ENCODE results near the gene SH2D3C.

DNA sequence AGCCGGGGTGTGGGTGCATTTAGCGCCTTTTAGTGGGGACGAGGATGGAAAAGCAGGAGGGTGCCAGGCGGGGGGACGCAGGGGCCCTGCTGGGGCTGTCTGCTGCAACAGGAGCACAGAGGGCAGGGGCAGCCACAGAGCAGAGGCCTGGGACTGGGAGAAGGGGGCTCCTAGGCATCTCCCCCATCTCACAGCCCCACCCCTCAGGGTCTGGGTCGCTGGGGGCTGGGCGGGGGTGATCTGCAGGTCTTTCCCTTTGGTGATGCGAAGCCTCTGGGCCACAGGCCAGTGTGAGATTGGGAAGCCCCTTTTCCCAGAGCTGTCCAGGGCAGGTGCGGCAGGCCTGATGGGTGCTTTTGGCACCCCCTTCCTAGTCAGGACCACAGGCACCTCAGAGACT lies 48.2 kb downstream of the SH2D3C start:
- TF ChIP-seq BACH1 (IDR thresholded peaks at IDR 0.05; ENCODE audit: borderline replicate concordance) (no peak), POLR2A (IDR thresholded peaks at IDR 0.05; ENCODE audit: low read depth, low read length) (no peak), SIN3A (IDR thresholded peaks at IDR 0.05; ENCODE audit: low read depth, low read length) (no peak), NRF1 (conservative IDR thresholded peaks at IDR 0.05; ENCODE audit: low read depth, low read length) (no peak)
- TF ChIP-seq, protein P1, sequence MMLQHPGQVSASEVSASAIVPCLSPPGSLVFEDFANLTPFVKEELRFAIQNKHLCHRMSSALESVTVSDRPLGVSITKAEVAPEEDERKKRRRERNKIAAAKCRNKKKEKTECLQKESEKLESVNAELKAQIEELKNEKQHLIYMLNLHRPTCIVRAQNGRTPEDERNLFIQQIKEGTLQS (IDR thresholded peaks at IDR 0.05; ENCODE audit: borderline replicate concordance, extremely low read depth, low read depth, low read length): no peak
- TF ChIP-seq, protein P2, sequence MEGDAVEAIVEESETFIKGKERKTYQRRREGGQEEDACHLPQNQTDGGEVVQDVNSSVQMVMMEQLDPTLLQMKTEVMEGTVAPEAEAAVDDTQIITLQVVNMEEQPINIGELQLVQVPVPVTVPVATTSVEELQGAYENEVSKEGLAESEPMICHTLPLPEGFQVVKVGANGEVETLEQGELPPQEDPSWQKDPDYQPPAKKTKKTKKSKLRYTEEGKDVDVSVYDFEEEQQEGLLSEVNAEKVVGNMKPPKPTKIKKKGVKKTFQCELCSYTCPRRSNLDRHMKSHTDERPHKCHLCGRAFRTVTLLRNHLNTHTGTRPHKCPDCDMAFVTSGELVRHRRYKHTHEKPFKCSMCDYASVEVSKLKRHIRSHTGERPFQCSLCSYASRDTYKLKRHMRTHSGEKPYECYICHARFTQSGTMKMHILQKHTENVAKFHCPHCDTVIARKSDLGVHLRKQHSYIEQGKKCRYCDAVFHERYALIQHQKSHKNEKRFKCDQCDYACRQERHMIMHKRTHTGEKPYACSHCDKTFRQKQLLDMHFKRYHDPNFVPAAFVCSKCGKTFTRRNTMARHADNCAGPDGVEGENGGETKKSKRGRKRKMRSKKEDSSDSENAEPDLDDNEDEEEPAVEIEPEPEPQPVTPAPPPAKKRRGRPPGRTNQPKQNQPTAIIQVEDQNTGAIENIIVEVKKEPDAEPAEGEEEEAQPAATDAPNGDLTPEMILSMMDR (IDR thresholded peaks at IDR 0.05 in 2 of 3, conservative IDR thresholded peaks at IDR 0.05 in 1 of 3; ENCODE audit: control insufficient read depth in 2 of 3, extremely low read depth in 1 of 3, insufficient read depth in 1 of 3, low read depth in 3 of 3, low read length in 3 of 3): no peak

Data from GM12878 (cell line).